ENCODE measurements around the gene COQ7. TPM values are rescaled to one million over a fixed set of nuclear protein-coding genes. Genes with fewer than 3 reads are reported as not detected.

Gene COQ7
- polyA plus RNA-seq, 1 experiment, result 14.2 TPM

DNA sequence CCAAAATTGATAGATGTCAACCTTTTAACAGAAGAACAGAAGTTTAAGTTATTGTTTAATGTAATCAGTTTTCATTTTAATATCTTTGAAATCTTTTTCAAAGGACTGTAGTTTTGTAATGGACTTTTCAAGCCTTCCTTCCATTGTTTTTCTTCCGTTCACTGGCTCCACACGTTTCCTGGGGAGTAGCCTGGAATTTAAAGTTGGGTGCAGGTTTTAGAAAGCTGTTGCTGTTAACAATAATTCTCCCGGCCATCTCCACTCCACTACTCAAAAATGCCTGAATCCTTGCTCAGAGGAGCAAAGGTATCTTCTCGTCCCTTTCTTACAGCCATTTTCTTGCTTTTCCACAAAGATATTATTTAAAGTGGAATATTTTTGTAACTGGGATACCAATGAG is 4.7 kb upstream of the COQ7 start:
- ChIA-PET CTCF (interaction anchor here (1.0 to 1.2 kb wide), 3 partner anchors 10 to 93 kb away, joined by 3 to 4 read pairs (median 3); no protein-coding TSS in a partner anchor), POLR2A (no interaction called here)
- Histone ChIP-seq H3K9me3 (ENCODE audit: control insufficient read depth, insufficient read depth, low read length) (no peaks in the 10 kb centered on the region; the same call in 1 of the 2 replicates), H3K27me3 (ENCODE audit: control insufficient read depth, insufficient read depth, low read length) (no peaks in the 10 kb centered on the region), H3K4me3 (ENCODE audit: low read depth, low read length) (no peak overlapping the region), H3K27ac (ENCODE audit: low read depth, low read length) (no peak overlapping the region)
- no peak for DNase-seq (ENCODE audit: low read depth, low spot score)
- TF ChIP-seq, protein P1, sequence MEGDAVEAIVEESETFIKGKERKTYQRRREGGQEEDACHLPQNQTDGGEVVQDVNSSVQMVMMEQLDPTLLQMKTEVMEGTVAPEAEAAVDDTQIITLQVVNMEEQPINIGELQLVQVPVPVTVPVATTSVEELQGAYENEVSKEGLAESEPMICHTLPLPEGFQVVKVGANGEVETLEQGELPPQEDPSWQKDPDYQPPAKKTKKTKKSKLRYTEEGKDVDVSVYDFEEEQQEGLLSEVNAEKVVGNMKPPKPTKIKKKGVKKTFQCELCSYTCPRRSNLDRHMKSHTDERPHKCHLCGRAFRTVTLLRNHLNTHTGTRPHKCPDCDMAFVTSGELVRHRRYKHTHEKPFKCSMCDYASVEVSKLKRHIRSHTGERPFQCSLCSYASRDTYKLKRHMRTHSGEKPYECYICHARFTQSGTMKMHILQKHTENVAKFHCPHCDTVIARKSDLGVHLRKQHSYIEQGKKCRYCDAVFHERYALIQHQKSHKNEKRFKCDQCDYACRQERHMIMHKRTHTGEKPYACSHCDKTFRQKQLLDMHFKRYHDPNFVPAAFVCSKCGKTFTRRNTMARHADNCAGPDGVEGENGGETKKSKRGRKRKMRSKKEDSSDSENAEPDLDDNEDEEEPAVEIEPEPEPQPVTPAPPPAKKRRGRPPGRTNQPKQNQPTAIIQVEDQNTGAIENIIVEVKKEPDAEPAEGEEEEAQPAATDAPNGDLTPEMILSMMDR (IDR thresholded peaks at IDR 0.05; ENCODE audit: low read depth, low read length), result no peak

DNA sequence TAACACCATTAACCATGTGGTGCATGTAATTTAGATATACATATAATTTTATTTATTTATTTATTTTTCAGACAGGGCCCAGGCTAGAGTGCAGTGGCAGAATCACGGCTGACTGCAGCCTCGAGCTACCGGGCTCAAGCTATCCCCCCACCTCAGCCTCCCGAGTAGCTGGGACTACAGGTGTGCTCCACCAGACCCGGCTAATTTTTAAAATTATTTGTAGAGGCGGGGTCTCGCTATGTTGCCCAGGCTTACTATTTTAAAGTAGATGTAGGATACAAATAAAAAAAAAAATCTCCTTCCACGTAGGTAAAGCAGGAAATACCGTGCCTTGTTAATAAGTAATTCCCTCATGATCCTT is 446 bp upstream of the COQ7 start:
- Histone ChIP-seq H3K27me3 (ENCODE audit: control insufficient read depth, insufficient read depth, low read length) (no peaks in the 10 kb centered on the region), H3K27ac (ENCODE audit: low read depth, low read length) (peak overlapping the region; percentile 41), H3K4me3 (ENCODE audit: low read depth, low read length) (no peak overlapping the region), H3K9me3 (ENCODE audit: control insufficient read depth, insufficient read depth, low read length) (no peaks in the 10 kb centered on the region; the same call in 1 of the 2 replicates)
- POLR2A ChIA-PET, result interaction anchor here (0.6 to 1.2 kb wide), 8 partner anchors 9 to 522 kb away, joined by 3 to 7 read pairs (median 4); partner anchors contain the start of genes ARL6IP1, RPS15A and TMC7
- TF ChIP-seq, protein P1 (IDR thresholded peaks at IDR 0.05; ENCODE audit: low read depth, low read length), result no peak
- DNase-seq (ENCODE audit: low read depth, low spot score), result no peak
- CTCF ChIA-PET, result interaction anchor here (0.6 to 2.5 kb wide), 4 partner anchors 19 to 1802 kb away, joined by 3 to 11 read pairs (median 6); partner anchors contain the start of gene TMC7

DNA sequence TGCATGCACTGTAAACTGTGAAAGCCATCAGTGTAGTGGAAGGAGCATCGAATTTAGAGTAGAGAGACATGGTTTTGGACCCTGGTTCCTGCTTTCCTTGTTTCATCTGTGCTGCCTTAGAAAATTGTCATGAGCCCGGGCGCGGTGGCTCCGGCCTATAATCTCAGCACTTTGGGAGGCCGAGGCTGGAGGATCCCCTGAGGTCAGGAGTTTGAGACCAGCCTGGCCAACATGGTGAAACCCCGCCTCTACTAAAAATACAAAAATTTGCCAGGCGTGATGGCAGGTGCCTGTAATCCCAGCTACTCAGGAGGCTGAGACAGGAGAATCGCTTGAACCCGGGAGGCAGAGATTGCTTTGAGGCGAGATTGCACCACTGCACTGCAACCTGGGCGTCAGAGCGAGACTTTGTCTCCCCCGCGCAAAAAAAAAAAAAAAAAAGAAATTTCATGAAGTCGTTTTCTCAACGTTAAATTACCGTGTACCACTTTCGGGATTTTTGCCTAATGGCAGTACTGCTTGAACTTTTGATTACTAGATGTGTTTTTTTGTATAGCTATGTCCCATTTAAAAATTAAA is 912 bp downstream of the COQ7 start:
- Histone ChIP-seq H3K27ac (ENCODE audit: low read depth, low read length) (peak overlapping the region; percentile 95), H3K27me3 (ENCODE audit: control insufficient read depth, insufficient read depth, low read length) (no peaks in the 10 kb centered on the region), H3K9me3 (ENCODE audit: control insufficient read depth, insufficient read depth, low read length) (no peaks in the 10 kb centered on the region; the same call in 1 of the 2 replicates), H3K4me3 (ENCODE audit: low read depth, low read length) (peak overlapping the region; percentile 91)
- TF ChIP-seq, protein P1 (IDR thresholded peaks at IDR 0.05; ENCODE audit: low read depth, low read length), result no peak
- DNase-seq (ENCODE audit: low read depth, low spot score), result no peak
- ChIA-PET POLR2A (interaction anchor here (1.2 kb wide), 1 partner anchor 267 kb away, joined by 7 read pairs; the partner anchor contains the start of gene ARL6IP1), CTCF (interaction anchor here (0.6 to 2.5 kb wide), 5 partner anchors 43 to 487 kb away, joined by 3 to 17 read pairs (median 4); partner anchors contain the start of genes TMC7 and VPS35L)

DNA sequence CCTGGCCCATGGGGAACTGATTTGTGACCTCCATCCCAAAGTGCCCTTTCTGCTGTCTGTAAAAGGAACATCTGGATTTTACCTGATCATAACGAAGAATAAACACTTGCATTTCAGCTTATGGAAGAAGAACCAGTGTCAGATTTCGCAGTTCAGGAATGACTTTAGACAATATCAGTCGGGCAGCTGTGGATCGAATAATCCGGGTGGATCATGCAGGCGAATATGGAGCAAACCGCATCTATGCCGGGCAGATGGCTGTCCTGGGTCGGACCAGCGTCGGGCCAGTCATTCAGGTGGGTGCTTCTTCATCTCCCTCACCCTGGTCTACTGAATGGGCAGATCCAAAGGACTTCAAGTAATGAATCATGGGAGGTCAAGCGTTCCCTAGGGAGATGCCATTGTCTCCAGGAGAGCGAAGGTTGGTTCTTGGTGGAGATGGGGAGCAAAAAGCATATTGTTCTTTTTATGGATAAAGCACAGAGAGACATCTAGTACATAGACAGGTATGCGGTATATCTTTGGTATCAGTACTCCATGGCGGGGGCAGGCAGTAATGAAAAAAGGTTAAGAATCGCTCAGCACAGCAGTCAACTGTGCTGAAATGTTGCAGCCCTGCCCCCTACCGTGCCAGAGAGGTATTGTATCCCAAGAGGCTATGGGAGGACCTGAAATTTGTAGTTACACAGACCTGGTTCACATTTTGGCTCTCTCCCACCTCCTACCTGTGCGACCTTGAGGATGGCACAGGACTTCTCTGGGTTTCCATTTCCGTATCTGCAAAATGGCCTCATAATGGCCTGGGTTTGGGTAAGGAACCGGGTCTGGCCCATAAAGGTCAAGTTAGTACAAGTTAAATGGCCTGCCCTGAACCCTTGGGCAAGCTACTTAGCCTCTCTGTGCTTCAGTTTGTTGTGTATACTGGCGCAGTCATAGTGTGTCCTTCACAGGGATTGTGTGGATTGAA is 4.7 kb downstream of the COQ7 start:
- Histone ChIP-seq H3K27ac (ENCODE audit: low read depth, low read length) (no peak overlapping the region), H3K9me3 (ENCODE audit: control insufficient read depth, insufficient read depth, low read length) (no peaks in the 10 kb centered on the region; the same call in 1 of the 2 replicates), H3K4me3 (ENCODE audit: low read depth, low read length) (no peak overlapping the region), H3K27me3 (ENCODE audit: control insufficient read depth, insufficient read depth, low read length) (no peaks in the 10 kb centered on the region)
- ChIA-PET POLR2A (no interaction called here), CTCF (interaction anchor here (0.6 to 2.9 kb wide), 7 partner anchors 9 to 431 kb away, joined by 3 to 27 read pairs (median 4); partner anchors contain the start of gene TMC7)
- DNase-seq (ENCODE audit: low read depth, low spot score), result no peak
- TF ChIP-seq, protein P1 (IDR thresholded peaks at IDR 0.05; ENCODE audit: low read depth, low read length), result peak; percentile 80
